Measurements from ENCODE around the gene ZNF783.

Gene ZNF783

GRCh38 chr7:149291036-149291780 lies 29.2 kb downstream of the ZNF783 start:
- Histone ChIP-seq H3K4me2 (ENCODE audit: low read length) (no peak overlapping the region; the same call in 1 of the 2 replicates), H3K27me3 (ENCODE audit: insufficient read depth, low read length) (no peaks in the 10 kb centered on the region), H3K9ac (ENCODE audit: low read length) (no peak overlapping the region; the same call in 1 of the 2 replicates), H2AFZ (ENCODE audit: low read length) (no peak overlapping the region), H4K20me1 (ENCODE audit: insufficient read depth, low read length) (no peaks in the 10 kb centered on the region), H3K4me3 (ENCODE audit: low read depth, low read length, poor library complexity, severe bottlenecking) (no peak overlapping the region), H3K79me2 (ENCODE audit: insufficient read depth, low read length) (no peaks in the 10 kb centered on the region), H3K9me3 (ENCODE audit: low read length) (no peaks in the 10 kb centered on the region), H3K36me3 (ENCODE audit: insufficient read depth, low read length) (peaks cover 15% of the 10 kb centered on the region; the same call in 1 of the 2 replicates), H3K27ac (ENCODE audit: low read depth, low read length, poor library complexity, severe bottlenecking) (peak overlapping the region; percentile 67), H3F3A (ENCODE audit: insufficient read depth, low read length) (no peaks in the 10 kb centered on the region), H3K4me1 (ENCODE audit: insufficient read depth, low read length, severe bottlenecking) (peaks cover 22% of the 10 kb centered on the region), H3K9me2 (ENCODE audit: low read depth, low read length) (no peaks in the 10 kb centered on the region)
- TF ChIP-seq EZH2 (IDR thresholded peaks at IDR 0.05; ENCODE audit: borderline replicate concordance, low read length) (no peak), CTCF (IDR thresholded peaks at IDR 0.05; ENCODE audit: low read length) (no peak)

DNA sequence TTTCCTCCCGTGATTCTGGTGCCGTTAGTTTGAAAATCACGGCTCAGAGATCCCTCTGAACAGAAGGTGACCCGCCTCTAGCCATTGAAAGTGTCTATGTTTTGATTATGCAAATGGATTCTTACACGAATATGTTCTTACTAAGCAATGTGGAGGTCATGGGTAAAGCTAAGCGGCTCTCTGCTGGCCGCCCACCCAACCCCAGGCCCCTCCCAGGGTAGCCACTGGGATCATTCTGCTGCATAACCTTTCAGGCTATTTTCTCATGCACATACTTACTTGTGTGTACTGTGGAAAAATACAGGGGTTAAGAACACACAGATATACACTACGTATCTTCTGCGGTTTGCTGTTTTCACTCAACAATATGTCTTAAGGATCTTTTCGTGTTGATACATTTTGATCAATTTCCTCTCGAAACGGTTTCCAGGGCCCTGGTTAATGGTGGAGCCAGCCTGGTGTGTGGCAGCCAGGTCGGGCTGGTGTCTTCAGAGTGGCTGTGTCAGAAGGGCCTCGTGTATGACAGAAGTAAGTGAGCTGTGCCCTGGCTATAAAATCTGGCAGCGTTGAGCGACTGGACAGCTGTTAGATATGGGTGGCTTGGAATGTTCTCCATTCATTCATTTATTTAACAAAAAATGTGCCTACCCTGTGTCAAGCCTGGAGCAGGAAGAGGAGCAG lies 29.9 kb downstream of the ZNF783 start:
- H3K79me2 ChIP-seq (ENCODE audit: insufficient read depth, low read length), result no peaks in the 10 kb centered on the region
- no peak overlapping the region for H3K4me2 ChIP-seq (ENCODE audit: low read length)
- no peaks in the 10 kb centered on the region for H3F3A ChIP-seq (ENCODE audit: insufficient read depth, low read length)
- no peak overlapping the region for H3K9ac ChIP-seq (ENCODE audit: low read length)
- peaks cover 17% of the 10 kb centered on the region for H3K4me1 ChIP-seq (ENCODE audit: insufficient read depth, low read length, severe bottlenecking)
- no peak overlapping the region for H3K4me3 ChIP-seq (ENCODE audit: low read depth, low read length, poor library complexity, severe bottlenecking)
- no peaks in the 10 kb centered on the region for H4K20me1 ChIP-seq (ENCODE audit: insufficient read depth, low read length)
- no peak overlapping the region for H2AFZ ChIP-seq (ENCODE audit: low read length)
- H3K36me3 ChIP-seq (ENCODE audit: insufficient read depth, low read length), result peaks cover 15% of the 10 kb centered on the region; the same call in 1 of the 2 replicates
- H3K9me2 ChIP-seq (ENCODE audit: low read depth, low read length), result no peaks in the 10 kb centered on the region
- peak overlapping the region; percentile 67 for H3K27ac ChIP-seq (ENCODE audit: low read depth, low read length, poor library complexity, severe bottlenecking)
- no peaks in the 10 kb centered on the region for H3K9me3 ChIP-seq (ENCODE audit: low read length)
- TF ChIP-seq CTCF (IDR thresholded peaks at IDR 0.05; ENCODE audit: low read length), result no peak
- TF ChIP-seq EZH2 (IDR thresholded peaks at IDR 0.05; ENCODE audit: borderline replicate concordance, low read length), result no peak
- H3K27me3 ChIP-seq (ENCODE audit: insufficient read depth, low read length), result no peaks in the 10 kb centered on the region

DNA sequence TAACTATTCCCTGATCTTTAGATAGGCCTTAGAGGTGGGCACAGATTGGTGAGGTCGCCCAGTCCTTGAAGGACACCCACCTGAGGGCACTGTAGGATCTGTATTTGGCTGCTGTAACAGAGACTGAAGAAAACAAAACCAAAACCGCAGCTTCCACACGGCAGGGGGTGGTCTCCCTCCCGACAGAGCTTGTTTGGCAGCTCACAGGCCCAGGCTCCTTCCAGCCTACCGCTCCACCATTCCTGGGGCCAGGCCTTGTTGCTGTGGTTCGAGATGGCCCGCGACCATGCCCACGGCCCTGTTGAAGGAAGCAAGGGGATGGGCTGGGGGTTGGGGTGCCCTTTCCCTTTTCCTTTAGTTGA lies 30.4 kb downstream of the ZNF783 start:
- no peaks in the 10 kb centered on the region for H3K9me2 ChIP-seq (ENCODE audit: low read depth, low read length)
- H3K4me1 ChIP-seq (ENCODE audit: insufficient read depth, low read length, severe bottlenecking), result peaks cover 15% of the 10 kb centered on the region
- peak overlapping the region; percentile 2 for H3K27ac ChIP-seq (ENCODE audit: low read depth, low read length, poor library complexity, severe bottlenecking)
- H3K4me3 ChIP-seq (ENCODE audit: low read depth, low read length, poor library complexity, severe bottlenecking), result no peak overlapping the region
- H3K36me3 ChIP-seq (ENCODE audit: insufficient read depth, low read length), result peaks cover 15% of the 10 kb centered on the region
- H3K27me3 ChIP-seq (ENCODE audit: insufficient read depth, low read length), result no peaks in the 10 kb centered on the region
- H3K4me2 ChIP-seq (ENCODE audit: low read length), result no peak overlapping the region
- no peaks in the 10 kb centered on the region for H3K79me2 ChIP-seq (ENCODE audit: insufficient read depth, low read length)
- no peak overlapping the region for H2AFZ ChIP-seq (ENCODE audit: low read length)
- no peaks in the 10 kb centered on the region for H3K9me3 ChIP-seq (ENCODE audit: low read length)
- H4K20me1 ChIP-seq (ENCODE audit: insufficient read depth, low read length), result no peaks in the 10 kb centered on the region
- no peak overlapping the region for H3K9ac ChIP-seq (ENCODE audit: low read length)
- TF ChIP-seq CTCF (IDR thresholded peaks at IDR 0.05; ENCODE audit: low read length) (no peak), EZH2 (IDR thresholded peaks at IDR 0.05; ENCODE audit: borderline replicate concordance, low read length) (no peak)
- no peaks in the 10 kb centered on the region for H3F3A ChIP-seq (ENCODE audit: insufficient read depth, low read length)

Data from OCI-LY1 (cell line).